ENCODE results near the gene HSPH1. TPM values are rescaled to one million over a fixed set of nuclear protein-coding genes. Genes with fewer than 3 reads are reported as not detected.

HSPH1 gene
- total RNA-seq, 4 donors from 2014 or later: 33.4 to 48.2 (median 42.1) TPM

- H3K27me3 ChIP-seq: no peaks in the 10 kb centered on the region
- no peak for DNase-seq (ENCODE audit: extremely low spot score)
- H3K9me3 ChIP-seq: no peaks in the 10 kb centered on the region
- 86% methylated on average over 7 of the region's 10 CpGs for WGBS
- no peak overlapping the region for H3K4me3 ChIP-seq
- intact Hi-C loops (cut with DNase I): no loop called here
- H3K4me1 ChIP-seq: no peaks in the 10 kb centered on the region
- H3K27ac ChIP-seq (replicated peaks in 1 of 4): no peak overlapping the region
- TF ChIP-seq, protein P1, sequence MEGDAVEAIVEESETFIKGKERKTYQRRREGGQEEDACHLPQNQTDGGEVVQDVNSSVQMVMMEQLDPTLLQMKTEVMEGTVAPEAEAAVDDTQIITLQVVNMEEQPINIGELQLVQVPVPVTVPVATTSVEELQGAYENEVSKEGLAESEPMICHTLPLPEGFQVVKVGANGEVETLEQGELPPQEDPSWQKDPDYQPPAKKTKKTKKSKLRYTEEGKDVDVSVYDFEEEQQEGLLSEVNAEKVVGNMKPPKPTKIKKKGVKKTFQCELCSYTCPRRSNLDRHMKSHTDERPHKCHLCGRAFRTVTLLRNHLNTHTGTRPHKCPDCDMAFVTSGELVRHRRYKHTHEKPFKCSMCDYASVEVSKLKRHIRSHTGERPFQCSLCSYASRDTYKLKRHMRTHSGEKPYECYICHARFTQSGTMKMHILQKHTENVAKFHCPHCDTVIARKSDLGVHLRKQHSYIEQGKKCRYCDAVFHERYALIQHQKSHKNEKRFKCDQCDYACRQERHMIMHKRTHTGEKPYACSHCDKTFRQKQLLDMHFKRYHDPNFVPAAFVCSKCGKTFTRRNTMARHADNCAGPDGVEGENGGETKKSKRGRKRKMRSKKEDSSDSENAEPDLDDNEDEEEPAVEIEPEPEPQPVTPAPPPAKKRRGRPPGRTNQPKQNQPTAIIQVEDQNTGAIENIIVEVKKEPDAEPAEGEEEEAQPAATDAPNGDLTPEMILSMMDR (IDR thresholded peaks at IDR 0.05): no peak
- TF ChIP-seq EP300 (IDR thresholded peaks at IDR 0.05) (no peak), POLR2A (IDR thresholded peaks at IDR 0.05; ENCODE audit: low read depth) (no peak), POLR2AphosphoS5 (IDR thresholded peaks at IDR 0.05) (no peak)
- no peaks in the 10 kb centered on the region for H3K36me3 ChIP-seq
Measured at GRCh38 chr13:31110617-31111016, 51.1 kb downstream of the HSPH1 start.

GRCh38 chr13:31110169-31110568, 51.5 kb downstream of the HSPH1 start:
- Histone ChIP-seq H3K9me3 (no peaks in the 10 kb centered on the region), H3K27ac (replicated peaks in 1 of 4) (no peak overlapping the region), H3K27me3 (no peaks in the 10 kb centered on the region), H3K4me3 (no peak overlapping the region), H3K36me3 (no peaks in the 10 kb centered on the region), H3K4me1 (peaks cover 0 to 3% (median 0%) of the 10 kb centered on the region in 4 donors)
- WGBS: 91% methylated on average over 6 of the region's 7 CpGs
- intact Hi-C loops (cut with DNase I): no loop called here
- DNase-seq (ENCODE audit: extremely low spot score): no peak
- TF ChIP-seq, protein P1 (IDR thresholded peaks at IDR 0.05): no peak
- no peak for TF ChIP-seq POLR2A (IDR thresholded peaks at IDR 0.05; ENCODE audit: low read depth)
- TF ChIP-seq POLR2AphosphoS5 (IDR thresholded peaks at IDR 0.05): no peak
- TF ChIP-seq EP300 (IDR thresholded peaks at IDR 0.05): no peak

DNA sequence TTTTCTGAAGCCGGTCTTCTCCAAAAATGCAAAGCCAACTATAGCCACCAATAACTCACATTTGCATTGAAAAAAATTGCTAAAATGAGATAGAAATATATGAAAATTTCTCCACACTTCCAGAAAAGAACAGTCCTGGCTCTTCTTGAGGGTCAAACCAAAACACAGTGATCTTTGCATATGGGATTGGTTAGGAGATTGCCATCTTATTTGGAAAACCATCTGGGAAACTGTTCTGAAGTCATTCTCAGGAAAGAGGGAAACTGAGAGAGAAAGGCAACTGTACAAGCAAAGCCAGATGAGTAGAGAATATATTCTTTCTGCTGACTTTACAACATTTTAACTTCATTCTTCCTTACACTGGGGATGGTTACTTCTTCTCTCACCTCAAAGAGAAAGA, 54.6 kb downstream of the HSPH1 start:
- intact Hi-C loops (cut with DNase I): no loop called here
- no peak for DNase-seq (ENCODE audit: extremely low spot score)
- no peaks in the 10 kb centered on the region for H3K27me3 ChIP-seq
- H3K36me3 ChIP-seq: no peaks in the 10 kb centered on the region
- peaks cover 0 to 8% (median 0%) of the 10 kb centered on the region in 4 donors for H3K4me1 ChIP-seq
- H3K27ac ChIP-seq (replicated peaks in 1 of 4): no peak overlapping the region
- no peak overlapping the region for H3K4me3 ChIP-seq
- 93% methylated on average over 1 of the region's 1 CpG for WGBS
- TF ChIP-seq POLR2A (IDR thresholded peaks at IDR 0.05; ENCODE audit: low read depth) (no peak), POLR2AphosphoS5 (IDR thresholded peaks at IDR 0.05) (no peak), EP300 (IDR thresholded peaks at IDR 0.05) (no peak)
- TF ChIP-seq, protein P1 (IDR thresholded peaks at IDR 0.05): no peak
- H3K9me3 ChIP-seq: no peaks in the 10 kb centered on the region

DNA sequence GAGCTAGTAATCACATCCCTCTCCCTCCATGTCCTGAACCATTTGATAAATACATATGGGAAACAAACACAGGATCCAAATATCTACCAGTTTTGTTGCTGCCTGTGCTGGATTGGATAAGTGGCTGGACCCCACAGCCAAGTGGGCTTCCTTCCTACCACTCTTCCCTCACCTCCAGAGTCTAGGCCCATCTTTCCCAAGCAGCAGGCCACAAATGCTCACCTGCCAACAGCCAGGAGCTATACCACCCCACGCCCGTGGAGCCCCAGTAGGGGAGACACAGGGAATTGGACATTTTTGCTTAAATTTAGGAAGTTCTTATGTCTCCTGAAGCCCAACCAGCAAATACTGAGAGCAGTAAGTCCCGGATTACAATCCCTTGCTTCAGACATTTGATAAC, 55.8 kb downstream of the HSPH1 start:
- peaks cover 0 to 2% (median 0%) of the 10 kb centered on the region in 4 donors for H3K27me3 ChIP-seq
- WGBS: 88% methylated on average over 3 of the region's 3 CpGs
- H3K36me3 ChIP-seq: no peaks in the 10 kb centered on the region
- H3K4me3 ChIP-seq: no peak overlapping the region
- H3K4me1 ChIP-seq: peaks cover 0 to 8% (median 0%) of the 10 kb centered on the region in 4 donors
- TF ChIP-seq EP300 (IDR thresholded peaks at IDR 0.05) (no peak), POLR2AphosphoS5 (IDR thresholded peaks at IDR 0.05) (no peak), POLR2A (IDR thresholded peaks at IDR 0.05; ENCODE audit: low read depth) (no peak)
- TF ChIP-seq, protein P1 (IDR thresholded peaks at IDR 0.05): no peak
- no peak for DNase-seq (ENCODE audit: extremely low spot score)
- H3K27ac ChIP-seq (replicated peaks in 1 of 4): no peak overlapping the region
- intact Hi-C loops (cut with DNase I): no loop called here
- no peaks in the 10 kb centered on the region for H3K9me3 ChIP-seq

Data from esophagus muscularis mucosa (tissue), 4 donors.